ENCODE results near the gene TMEM119.

- TF ChIP-seq CTCF (IDR thresholded peaks at IDR 0.05) (no peak), POLR2A (IDR thresholded peaks at IDR 0.05) (no peak), EP300 (IDR thresholded peaks at IDR 0.05) (no peak)
These were observed 55.6 kb downstream of the TMEM119 start for GRCh38 chr12:108542320-108542719.

Measured in tibial nerve (tissue), 4 donors.